Measurements from ENCODE around the gene CLTCL1. TPM values are rescaled to one million over a fixed set of nuclear protein-coding genes. Genes with fewer than 3 reads are reported as not detected.

CLTCL1 gene
- total and polyA plus RNA-seq, 4 donors, result 2.0 to 4.8 (median 2.6) TPM

Small RNA genes within 50 kb of the gene (small RNA-seq; reads per million reads assigned to genes)
- gene AC000081.1, result not detected
- gene RF00398, result not detected

Other genes with a start within 250 kb of the CLTCL1 start
- 10 to 100 TPM; 21.3 to 30.0 TPM for gene DGCR2, start 169.3 kb downstream of the CLTCL1 start, total RNA-seq
- 10 to 100 TPM; 11.2 to 20.9 TPM for gene DGCR2, start 169.3 kb downstream of the CLTCL1 start, polyA plus RNA-seq
- gene TSSK2, start 160.4 kb downstream of the CLTCL1 start, total RNA-seq, result under 1 TPM in 1 of 2 donors, not detected in 1; 0.08 TPM
- gene TSSK2, start 160.4 kb downstream of the CLTCL1 start, polyA plus RNA-seq, result not detected
- 1 to 10 TPM; 2.2 to 5.6 TPM for gene ESS2, start 147.1 kb downstream of the CLTCL1 start, total RNA-seq
- 1 to 10 TPM; 2.8 to 5.7 TPM for gene ESS2, start 147.1 kb downstream of the CLTCL1 start, polyA plus RNA-seq
- not detected for gene GSC2, start 141.4 kb downstream of the CLTCL1 start, total RNA-seq
- not detected for gene GSC2, start 141.4 kb downstream of the CLTCL1 start, polyA plus RNA-seq
- gene SLC25A1, start 113.0 kb downstream of the CLTCL1 start, total RNA-seq, result 10 to 100 TPM; 59.5 to 76.1 TPM
- 10 to 100 TPM; 71.6 to 78.3 TPM for gene SLC25A1, start 113.0 kb downstream of the CLTCL1 start, polyA plus RNA-seq
- 10 to 100 TPM; 24.5 to 32.5 TPM for gene HIRA, start 140.0 kb upstream of the CLTCL1 start, total RNA-seq
- gene HIRA, start 140.0 kb upstream of the CLTCL1 start, polyA plus RNA-seq, result 10 to 100 TPM in 1 of 2 donors, 1 to 10 TPM in 1; 4.1 to 21.6 TPM
- 10 to 100 TPM; 11.3 to 26.4 TPM for gene MRPL40, start 140.8 kb upstream of the CLTCL1 start, total RNA-seq
- gene MRPL40, start 140.8 kb upstream of the CLTCL1 start, polyA plus RNA-seq, result 10 to 100 TPM; 28.9 to 52.0 TPM
- 10 to 100 TPM; 12.4 to 22.4 TPM for gene C22orf39, start 156.0 kb upstream of the CLTCL1 start, total RNA-seq
- gene C22orf39, start 156.0 kb upstream of the CLTCL1 start, polyA plus RNA-seq, result 10 to 100 TPM; 11.3 to 14.6 TPM
- gene UFD1, start 187.5 kb upstream of the CLTCL1 start, total RNA-seq, result 10 to 100 TPM; 28.2 to 46.2 TPM
- 10 to 100 TPM; 63.0 to 64.2 TPM for gene UFD1, start 187.5 kb upstream of the CLTCL1 start, polyA plus RNA-seq
- gene CDC45, start 188.2 kb upstream of the CLTCL1 start, total RNA-seq, result 10 to 100 TPM in 1 of 2 donors, under 1 TPM in 1; 0.33 to 15.5 TPM
- gene CDC45, start 188.2 kb upstream of the CLTCL1 start, polyA plus RNA-seq, result 1 to 10 TPM in 1 of 2 donors, under 1 TPM in 1; 0.43 to 1.4 TPM
- gene CLDN5, start 232.7 kb upstream of the CLTCL1 start, total RNA-seq, result 10 to 100 TPM; 23.0 to 31.5 TPM
- gene CLDN5, start 232.7 kb upstream of the CLTCL1 start, polyA plus RNA-seq, result 10 to 100 TPM; 15.6 to 21.9 TPM

All from liver (tissue), 5 donors.